GM21786 (cell line): Measurements from ENCODE around the gene RNF115.
"Not testable (repeated sequence)": the region's sequence is repeated elsewhere in the genome, so short reads cannot be mapped to it uniquely, and the experiment has no call there.

Experiments
- ATAC-seq: cut with Tn5 transposase; IDR thresholded peaks from one replicate; pipeline ENCODE4 v1.9.1; 2021; ENCODE audit not compliant: unreplicated experiment

Gene RNF115

DNA sequence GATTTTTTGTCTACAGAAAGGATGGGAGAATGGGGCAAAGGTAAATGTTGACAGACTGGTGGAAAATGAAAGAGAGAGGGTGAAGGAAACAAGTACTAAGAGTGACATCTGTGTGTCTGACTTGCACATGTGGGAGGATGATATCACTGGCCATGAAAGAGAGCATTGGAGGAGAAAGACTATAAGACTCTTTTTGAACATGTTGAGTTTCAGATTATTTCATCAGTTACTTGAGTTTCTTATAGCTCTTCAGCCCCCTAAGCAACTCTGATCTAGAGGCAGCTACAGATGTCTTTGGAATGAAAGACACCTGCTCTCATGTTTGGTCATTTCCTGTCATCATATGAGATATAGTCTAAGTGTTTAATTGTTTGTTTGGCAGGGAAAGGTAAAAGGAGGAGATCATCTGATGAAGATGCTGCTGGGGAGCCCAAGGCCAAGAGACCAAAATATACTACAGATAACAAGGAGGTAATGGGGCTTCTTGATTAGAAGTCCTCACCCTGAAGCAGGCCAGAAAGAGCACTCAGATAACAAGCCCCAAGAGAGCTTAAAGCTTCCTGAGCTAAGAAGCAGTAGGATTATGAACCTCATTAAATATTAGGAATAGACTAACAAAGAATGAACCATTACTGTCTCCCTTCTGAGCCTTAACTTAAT lies 4.6 kb upstream of the RNF115 start:
- ATAC-seq, result no peak

DNA sequence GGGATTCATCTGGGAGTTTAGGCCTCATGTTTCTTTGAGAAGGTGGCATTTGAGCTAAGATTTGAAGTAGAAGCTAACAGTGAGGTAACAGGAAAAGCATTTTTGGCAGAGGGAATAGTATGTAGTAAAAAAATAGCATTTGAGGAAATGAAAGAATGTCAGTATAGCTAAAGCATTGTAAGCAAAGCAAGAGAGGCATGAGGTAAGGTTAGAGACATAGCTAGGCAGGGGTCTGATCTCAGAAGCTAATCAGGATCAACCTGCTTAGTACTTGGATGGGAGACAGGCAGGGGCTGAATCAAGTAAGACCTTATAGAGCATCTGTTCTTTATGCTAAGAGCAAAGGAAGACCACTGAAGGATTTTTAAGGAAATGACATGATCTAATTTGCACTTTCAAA lies 4.1 kb upstream of the RNF115 start:
- ATAC-seq, result no peak

DNA sequence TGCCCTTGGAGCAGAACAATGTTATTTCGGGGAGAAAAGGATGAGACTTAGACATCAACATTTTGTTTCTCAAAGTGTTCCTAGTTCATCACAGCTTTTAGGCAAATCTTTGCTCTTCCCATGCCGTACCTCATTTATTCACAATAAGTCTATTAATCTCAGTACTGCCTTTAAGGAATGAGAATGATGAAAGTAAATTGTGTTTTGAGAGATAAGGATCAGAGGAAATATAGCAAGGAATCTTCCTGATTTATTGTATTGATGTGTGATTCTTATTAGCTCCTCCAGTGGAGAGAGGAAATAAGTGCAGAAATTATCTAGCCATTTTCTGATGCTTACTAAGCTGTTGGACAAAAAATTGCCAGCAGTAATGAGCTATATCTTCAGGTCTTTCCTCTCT lies 2.1 kb upstream of the RNF115 start:
- ATAC-seq, result no peak

DNA sequence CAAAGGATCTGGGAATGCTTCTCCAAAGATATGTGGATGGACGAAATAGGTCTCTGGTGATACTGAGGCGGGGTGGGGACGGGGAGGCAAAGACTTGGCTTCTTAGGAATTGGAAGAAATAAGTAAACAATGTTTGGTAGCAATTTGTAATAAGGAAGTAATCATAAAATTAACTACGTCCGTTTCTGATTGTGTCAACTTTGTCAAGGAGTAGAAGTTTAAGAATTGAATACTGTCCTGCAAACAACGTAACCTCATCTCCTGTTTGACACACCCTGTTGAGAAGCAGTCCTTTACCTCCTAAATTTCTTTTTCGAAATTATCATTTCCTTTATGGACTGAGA lies 576 bp upstream of the RNF115 start:
- no peak for ATAC-seq

DNA sequence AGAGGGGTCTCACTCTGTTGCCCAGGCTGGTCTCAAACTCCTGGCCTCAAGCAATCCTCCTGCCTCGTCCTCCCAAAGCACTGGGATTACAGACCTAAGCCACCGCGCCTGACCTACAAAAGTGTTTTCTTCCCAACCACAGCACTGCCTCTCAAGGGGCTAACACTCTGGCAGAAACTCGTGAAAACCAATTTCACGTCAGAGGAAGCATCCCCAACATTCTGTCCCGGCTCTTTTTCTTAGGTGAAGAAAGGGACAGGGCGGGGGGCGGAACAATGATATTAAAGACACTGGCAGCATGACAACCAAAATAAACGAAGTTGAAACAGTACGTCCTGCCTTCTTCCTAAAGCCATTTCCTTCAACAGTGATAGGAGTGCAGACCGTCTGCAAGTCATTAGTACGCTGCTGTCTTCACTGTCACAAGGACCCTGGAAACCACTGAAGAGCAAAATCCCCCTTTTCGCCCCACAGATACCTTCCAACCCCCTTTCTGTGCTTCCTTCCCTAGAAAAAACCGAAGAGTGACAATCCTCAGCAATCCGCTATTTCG lies 1.0 kb downstream of the RNF115 start:
- ATAC-seq, result not testable (repeated sequence)

DNA sequence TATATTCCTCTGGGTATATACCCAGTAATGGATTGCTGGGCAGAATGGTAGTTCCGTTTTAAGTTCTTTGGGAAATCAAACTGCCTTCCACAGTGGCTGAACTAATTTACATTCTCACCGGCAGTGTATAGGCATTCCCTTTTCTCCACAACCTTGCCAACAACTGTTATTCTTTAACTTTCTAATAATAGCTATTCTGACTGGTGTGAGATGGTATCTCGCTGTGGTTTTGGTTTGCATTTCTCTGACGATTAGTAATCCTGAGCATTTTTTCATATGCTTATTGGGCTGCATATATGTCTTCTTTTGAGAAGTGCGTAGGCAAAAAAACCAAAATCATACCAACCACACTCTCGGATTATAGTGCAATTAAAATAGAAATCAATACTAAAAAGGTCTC lies 5.8 kb downstream of the RNF115 start:
- not testable (repeated sequence) for ATAC-seq

DNA sequence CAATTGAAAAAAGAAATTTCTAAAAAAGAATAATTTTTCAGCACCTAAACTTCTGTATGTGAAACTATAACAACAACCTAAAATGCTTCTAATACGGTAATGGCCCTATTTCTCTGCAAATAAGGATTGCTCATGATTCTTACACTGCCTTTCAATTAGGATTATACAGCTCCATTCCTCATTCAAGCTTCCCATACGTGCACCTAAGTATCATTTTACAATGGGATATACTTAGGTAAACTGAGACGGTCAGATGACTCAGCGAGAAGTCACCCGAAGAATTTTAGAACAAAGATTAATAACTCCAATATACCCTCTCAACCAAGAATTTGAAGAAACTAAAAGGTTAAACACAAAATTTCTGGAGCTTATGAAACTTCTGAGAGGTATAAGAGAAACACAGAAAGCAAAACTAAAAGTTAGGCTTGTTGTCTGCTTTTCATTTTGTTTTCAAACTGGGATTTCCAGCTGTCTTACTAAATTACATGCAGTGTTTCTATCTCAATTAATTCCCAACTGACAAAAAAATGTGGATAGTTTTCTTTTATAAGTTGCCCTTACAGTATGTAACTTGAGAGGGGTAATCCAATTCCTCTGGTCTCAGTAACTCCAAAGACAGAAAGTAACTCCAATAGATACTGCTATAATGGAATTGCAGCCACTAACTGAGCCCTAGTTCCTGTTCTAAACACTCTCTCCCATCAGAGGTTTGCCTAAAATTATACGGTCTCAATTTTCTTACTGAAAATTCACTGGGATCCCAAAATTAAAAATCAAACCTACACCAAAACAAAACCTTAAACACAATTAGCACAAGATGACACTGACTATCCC lies 10.7 kb downstream of the RNF115 start:
- ATAC-seq, result not testable (repeated sequence)

DNA sequence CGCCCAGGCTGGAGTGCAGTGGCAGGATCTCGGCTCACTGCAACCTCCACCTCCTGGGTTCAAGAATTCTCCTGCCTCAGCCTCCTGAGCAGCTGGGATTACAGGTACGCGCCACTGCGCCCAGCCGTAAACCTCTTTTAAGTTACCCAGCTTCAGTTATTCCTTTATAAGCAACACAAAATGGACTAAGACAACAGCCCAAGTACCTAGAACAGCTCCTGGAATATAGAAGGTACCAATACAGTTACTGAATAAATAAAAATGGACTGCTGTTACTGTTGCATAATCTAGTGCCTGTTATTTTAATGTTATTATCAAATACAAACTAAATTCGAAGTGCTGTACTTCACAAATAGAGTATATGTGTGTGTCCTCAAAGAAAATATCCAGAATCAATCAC lies 17.1 kb downstream of the RNF115 start:
- ATAC-seq, result no peak

DNA sequence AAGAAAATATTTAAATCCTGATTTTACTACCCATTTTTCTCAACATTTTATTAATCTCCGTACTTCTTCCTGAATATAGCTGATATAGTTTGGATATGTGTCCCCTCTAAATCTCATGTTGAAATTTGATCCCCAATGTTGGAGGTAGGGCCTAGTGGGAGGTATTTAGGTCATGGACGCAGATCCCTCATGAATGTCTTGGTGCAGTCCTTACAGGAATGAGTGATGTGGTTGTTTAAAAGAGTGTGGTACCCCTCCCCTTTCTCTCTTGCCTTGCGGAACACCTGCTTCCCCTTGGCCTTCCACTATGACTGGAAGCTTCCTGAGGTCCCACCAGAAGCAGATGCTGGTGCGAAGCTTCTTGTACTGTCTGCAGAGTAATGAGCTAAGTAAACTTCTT lies 17.5 kb downstream of the RNF115 start:
- ATAC-seq, result no peak

DNA sequence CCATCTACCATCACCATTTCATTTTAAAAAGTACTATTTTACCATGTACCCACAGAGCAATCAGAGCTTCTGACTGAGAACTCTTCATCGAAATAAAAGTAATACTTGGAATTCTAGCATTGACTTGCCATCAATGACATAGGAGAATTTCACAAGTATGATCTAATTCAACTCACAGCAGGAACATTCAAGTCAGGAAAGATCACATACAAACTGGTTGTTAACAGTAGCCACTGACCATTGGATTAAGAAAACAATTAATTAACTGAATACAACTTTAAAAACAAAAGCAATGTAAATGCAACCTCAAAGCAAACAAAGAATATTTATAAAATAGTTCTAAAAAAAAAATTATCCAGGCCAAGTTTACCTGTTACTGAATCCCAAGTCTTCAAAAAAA lies 18.8 kb downstream of the RNF115 start:
- ATAC-seq, result no peak

DNA sequence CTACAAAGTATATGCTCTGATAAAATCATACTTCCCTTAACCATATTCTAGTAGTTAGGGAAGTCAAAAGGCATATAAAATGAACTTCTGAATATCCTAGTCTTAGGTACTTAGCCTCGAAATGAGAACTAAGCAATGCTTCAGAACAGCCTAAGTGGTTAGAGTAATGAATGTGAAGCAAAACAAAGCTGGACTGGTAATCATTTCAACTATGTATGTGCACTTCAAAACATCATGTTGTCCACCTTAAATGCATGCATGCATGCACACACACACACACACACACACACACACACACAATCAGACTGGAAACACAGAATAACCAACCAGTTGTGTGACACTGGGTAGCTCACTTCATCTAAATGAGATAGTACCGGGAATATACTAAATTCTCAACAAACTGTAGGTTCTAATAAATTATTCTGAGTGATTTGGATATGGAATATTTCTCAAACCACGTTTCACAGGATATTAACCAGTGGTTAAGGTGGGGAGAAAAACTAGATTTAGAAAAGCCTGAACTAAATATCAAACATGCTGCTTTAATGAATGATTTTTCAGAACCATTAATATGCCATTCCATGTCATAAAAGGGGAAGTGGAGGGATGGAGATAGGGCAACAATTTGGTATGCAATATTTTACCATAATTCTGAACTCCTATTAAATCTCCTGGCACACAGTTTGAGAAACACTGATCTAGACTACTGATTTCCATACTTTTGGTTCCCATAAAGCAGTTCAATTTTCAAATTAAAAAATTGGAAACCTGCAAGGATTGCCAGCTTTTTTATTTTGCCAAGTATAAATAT lies 19.5 kb downstream of the RNF115 start:
- ATAC-seq, result no peak

DNA sequence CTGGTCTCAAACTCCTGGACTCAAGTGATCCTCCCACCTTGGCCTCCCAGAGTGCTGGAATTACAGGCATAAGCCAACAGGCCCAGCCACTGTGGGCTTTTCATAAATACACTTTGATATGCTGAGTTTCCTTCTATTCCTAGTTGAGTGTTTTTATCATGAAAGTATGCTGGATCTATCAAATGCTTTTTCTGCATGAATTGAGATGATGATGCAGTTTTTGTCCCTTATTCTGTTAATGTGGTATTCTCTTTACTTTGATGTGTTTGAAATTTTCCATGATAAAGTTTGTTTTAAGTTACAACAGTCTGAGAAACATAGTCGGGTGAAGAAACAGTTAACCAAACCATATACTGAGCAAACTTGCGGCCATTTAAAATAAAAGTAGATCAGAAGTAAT lies 24.1 kb downstream of the RNF115 start:
- no peak for ATAC-seq

DNA sequence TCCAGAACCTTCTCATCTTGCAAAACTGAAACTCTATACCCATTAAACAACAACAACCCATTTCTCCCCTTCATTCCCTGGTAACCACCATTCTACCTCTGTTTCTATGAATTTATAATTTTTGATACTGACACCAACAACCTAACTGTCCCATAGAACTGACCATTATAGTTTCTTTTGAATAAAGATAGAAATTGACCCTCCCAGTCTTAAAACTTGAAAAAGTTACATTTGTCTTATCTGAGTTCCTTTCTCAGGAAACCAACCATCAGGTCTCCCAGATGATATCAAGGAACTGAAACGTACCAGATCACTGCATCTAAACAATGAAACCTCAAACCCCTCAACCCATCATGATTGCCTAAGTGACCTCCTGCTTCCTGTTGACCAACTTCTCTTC lies 27.1 kb downstream of the RNF115 start:
- ATAC-seq, result no peak

DNA sequence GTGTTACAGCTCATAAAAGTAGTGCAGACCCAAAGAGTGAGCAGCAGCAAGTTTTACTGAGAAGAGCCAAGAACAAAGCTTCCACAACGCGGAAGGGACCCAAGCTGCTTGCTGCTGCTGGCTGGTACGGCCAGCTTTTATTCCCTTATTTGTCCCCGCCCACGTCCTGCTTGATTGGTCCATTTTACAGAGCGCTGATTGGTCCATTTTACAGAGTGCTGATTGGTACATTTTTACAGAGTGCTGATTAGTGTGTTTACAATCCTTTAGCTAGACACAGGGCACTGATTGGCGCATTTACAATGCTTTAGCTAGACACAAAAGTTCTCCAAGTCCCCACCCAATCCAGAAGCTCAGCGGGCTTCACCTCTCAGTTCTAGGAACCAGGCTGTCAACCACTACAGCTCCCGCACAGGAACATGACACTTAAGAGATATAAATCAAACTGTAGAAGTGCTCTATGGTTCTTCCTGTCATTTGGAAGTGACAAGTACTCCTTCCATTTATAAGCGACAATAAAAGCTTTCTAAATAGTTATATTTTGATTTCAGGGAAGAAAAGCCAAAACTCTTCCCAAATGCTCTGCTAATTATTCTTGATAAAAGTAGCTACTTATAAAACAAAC lies 28.5 kb downstream of the RNF115 start:
- no peak for ATAC-seq

DNA sequence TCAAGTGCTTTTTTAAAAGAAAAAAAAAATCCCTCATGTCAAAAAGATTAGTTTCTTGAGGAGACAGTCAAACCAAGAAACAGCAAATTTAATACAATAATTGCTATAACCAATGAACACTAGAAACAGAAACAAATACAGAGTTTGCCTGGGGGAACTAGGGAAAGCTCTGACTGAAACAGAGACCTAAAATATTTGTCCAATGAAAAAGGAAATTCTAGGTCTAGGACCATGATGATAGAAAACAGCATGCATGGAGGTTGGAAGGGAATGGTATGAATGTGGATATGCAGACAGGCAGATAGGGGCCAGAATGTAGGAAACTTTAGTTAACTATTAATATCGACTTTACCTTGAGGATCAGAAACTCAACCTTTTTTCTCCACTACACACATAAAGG lies 31.4 kb downstream of the RNF115 start:
- no peak for ATAC-seq

DNA sequence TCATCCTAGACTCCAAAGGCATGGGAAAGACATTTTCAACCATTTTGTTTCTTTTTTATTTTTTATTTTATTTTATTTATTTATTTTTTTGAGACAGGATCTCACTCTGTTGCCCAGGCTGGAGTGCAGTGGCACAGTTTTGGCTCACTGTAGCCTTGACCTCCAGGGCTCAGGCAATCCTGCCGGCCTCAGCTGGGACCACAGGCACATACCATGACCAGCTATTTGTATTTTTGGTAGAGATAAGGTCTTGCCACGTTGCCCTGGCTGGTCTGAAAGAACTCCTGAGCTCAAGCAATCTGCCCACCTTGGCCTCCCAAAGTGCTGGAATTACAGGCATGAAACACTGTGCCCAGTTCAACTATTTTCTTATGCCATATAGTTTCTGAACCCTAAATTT lies 32.0 kb downstream of the RNF115 start:
- ATAC-seq, result not testable (repeated sequence)

DNA sequence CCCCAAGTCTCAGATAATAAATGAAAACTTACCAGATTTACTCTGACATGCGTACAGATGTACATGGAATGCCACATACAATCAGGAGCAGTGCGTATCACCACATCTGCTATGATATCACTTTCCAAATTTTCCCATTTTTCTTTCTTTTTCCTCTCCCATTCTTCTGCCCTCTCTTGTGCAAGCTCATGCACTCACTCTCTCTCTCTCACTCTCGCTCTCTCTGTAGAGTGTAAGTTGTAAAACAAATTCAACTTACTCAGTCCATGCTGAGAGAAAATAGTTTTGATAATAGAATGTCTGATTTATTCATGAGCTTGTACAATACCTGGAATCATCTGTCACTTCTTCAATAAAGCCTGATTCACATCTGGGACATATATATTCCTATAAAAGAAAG lies 35.3 kb downstream of the RNF115 start:
- no peak for ATAC-seq

DNA sequence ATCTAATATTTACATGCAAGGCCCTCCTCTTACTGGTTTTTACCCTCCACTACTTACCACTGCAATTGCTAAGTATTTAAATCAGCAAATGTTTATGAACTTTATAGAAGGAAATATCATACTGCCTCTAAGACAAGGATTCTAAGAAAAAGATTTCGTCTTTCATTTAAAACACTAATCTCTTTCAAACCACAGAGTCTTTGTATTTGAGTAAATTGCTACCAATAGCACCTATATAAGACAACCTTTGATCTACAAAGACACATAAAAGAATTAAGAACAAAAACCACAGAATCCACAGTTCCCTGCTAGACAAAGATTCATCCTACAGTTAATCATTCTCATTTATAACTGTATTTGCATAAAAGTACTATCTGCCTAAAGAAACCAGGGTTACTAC lies 37.6 kb downstream of the RNF115 start:
- ATAC-seq, result no peak

DNA sequence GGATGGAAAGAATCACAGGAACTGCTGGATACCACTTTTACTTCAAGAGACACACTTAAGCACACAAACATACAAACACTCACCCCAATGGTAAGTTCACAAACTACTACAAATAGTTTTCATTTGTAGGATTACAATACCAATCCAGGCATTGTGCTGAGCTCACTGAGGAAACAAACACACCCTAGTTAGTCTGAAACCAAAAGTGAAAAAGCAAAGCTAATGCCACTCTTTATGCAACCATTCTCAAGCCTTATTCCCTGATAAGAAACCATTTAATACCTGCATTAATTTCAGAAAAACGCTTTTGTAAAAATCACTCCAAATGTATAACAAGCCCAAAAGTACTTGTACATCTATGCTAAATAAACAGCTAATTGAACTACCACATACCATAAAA lies 38.3 kb downstream of the RNF115 start:
- no peak for ATAC-seq

DNA sequence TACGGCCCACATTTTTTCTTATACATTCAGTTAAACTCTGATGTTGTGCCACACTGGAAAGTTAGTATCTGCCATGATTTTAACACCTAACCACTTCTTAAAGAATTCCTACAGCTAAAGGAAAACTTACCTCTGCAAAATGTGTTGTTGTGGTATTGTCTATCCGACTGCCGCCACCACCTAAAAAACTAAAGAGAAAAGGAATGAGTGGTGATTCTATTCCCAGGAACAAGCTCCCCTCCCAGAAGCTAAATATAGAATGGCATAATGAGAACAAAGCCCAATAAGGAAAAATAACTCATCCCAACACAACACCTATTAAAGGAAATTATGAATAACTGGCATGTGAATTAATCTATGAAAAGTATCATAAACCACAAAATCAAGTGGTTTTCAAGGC lies 39.5 kb downstream of the RNF115 start:
- ATAC-seq, result no peak
